ENCODE results near the gene KLF11. TPM values are rescaled to one million over a fixed set of nuclear protein-coding genes. Genes with fewer than 3 reads are reported as not detected.

The KLF11 gene
- total RNA-seq, 1 donor from 2014 or later = 30.4 TPM

DNA sequence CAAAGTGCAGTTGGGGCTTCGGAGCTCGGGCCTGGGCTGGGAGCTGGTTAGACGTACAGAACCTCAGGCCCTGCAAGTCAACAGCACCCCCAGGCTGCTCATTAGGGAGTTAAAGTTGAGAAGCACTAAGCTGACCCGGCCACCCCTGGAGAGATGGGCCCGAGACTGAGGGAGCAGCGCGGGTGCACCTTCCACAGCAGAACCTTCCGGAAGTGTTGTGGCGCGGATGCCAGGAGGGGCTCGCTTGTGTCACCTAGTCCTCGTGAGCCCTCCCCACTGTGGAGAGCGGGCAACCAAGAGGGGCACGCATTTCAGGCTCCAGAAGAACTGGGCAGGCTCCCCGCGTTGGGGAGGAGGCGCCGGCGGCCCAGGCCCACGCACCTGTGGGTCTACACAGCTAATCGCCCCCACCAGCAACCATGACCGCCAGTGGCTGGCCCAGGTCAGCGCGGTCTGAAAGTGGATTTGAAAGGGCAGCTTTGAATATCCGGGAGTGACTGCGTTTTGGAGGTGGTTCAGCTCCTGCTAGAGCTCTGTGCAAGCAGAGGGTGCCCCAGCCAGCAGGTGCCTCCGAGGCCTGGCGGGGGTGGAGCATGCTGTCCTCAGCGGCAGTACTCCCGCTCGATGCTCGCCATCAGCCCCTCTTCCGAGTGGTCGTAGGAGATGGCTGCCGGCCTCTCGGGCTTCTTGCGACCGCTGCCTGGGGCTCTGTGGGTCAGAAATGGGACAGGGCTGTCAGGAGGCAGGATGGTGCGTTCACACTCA is 15.1 kb downstream of the KLF11 start:
- Histone ChIP-seq H3K27ac (peak overlapping the region; percentile 76), H3K4me1 (peaks cover 38% of the 10 kb centered on the region), H3K9me3 (no peaks in the 10 kb centered on the region), H3K27me3 (no peaks in the 10 kb centered on the region), H3K4me3 (no peak overlapping the region), H3K36me3 (peaks cover 0 to 5% of the 10 kb centered on the region in 2 donors)
- no peak for TF ChIP-seq POLR2AphosphoS5 (IDR thresholded peaks at IDR 0.05; ENCODE audit: insufficient read depth in 1 of 2, low read depth in 1 of 2)
- TF ChIP-seq POLR2A (IDR thresholded peaks at IDR 0.05) = no peak
- TF ChIP-seq, protein P1, sequence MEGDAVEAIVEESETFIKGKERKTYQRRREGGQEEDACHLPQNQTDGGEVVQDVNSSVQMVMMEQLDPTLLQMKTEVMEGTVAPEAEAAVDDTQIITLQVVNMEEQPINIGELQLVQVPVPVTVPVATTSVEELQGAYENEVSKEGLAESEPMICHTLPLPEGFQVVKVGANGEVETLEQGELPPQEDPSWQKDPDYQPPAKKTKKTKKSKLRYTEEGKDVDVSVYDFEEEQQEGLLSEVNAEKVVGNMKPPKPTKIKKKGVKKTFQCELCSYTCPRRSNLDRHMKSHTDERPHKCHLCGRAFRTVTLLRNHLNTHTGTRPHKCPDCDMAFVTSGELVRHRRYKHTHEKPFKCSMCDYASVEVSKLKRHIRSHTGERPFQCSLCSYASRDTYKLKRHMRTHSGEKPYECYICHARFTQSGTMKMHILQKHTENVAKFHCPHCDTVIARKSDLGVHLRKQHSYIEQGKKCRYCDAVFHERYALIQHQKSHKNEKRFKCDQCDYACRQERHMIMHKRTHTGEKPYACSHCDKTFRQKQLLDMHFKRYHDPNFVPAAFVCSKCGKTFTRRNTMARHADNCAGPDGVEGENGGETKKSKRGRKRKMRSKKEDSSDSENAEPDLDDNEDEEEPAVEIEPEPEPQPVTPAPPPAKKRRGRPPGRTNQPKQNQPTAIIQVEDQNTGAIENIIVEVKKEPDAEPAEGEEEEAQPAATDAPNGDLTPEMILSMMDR (IDR thresholded peaks at IDR 0.05) = no peak
- intact Hi-C loops (cut with DNase I) = no loop called here
- no peak for DNase-seq (ENCODE audit: extremely low spot score in 2 of 2)

DNA sequence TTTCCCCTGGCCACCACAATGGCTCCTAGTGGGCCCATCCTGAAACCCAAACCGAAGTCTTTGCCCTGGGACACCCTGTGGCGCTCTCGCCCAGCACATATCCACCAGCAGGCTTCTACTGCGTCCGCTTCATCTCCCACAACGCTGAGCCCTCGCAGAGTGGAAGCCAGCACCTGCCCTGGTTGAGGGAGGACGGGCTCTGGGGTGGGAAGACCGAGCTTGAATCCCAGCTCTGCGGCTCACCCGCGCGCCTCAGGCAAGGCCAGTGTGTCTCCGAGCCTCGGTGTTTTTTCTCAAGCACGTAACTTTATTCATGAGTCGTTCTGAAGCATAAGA is 15.6 kb downstream of the KLF11 start:
- Histone ChIP-seq H3K4me3 (no peak overlapping the region), H3K27ac (no peak overlapping the region), H3K9me3 (no peaks in the 10 kb centered on the region), H3K27me3 (no peaks in the 10 kb centered on the region), H3K4me1 (peaks cover 35% of the 10 kb centered on the region), H3K36me3 (no peaks in the 10 kb centered on the region)
- intact Hi-C loops (cut with DNase I) = no loop called here
- no peak for DNase-seq (ENCODE audit: extremely low spot score in 2 of 2)
- TF ChIP-seq, protein P1 (IDR thresholded peaks at IDR 0.05) = no peak
- TF ChIP-seq POLR2AphosphoS5 (IDR thresholded peaks at IDR 0.05; ENCODE audit: insufficient read depth in 1 of 2, low read depth in 1 of 2) (no peak), POLR2A (IDR thresholded peaks at IDR 0.05) (no peak)

DNA sequence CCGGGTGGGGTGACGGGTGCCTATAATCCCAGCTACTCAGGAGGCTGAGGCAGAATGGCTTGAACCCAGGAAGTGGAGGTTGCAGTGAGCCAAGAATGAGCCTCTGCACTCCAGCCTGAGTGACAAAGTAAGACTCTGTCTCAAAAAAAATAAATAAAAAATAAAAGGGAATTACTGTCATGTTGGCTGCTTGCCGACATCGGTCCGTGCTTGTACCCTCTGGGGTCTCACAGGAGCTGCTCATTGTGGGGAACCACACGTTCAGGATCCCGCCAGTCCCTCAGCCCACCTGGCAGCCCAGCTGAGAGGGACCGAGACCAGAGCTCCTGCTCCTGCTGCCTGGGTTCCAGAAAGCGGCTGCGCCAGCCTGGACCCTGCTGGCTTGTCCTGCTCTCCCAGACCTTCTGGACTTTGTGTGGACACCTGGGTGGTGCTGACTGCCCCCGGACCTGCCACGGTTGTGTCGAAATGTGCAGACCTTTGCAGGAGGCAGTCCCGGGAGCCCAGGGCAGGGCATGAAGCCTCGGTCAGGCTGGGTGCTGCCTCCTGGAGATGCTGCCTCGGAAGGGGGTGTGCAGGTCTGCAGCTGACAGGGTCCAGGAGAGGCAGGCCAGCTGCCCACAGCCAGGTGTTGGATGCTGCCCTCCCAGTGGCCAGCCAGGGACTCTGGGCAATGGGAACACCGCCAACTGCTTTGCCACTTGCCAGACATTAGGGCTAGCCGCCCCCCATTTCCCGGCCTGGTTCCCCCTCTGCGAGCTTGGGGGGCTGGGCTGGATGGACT is 16.4 kb downstream of the KLF11 start:
- intact Hi-C loops (cut with DNase I) = no loop called here
- peaks cover 35% of the 10 kb centered on the region for H3K4me1 ChIP-seq
- H3K4me3 ChIP-seq = no peak overlapping the region
- H3K36me3 ChIP-seq = no peaks in the 10 kb centered on the region
- no peak for DNase-seq (ENCODE audit: extremely low spot score in 2 of 2)
- H3K27ac ChIP-seq = no peak overlapping the region
- TF ChIP-seq POLR2A (IDR thresholded peaks at IDR 0.05) = no peak
- TF ChIP-seq, protein P1 (IDR thresholded peaks at IDR 0.05) = no peak
- TF ChIP-seq POLR2AphosphoS5 (IDR thresholded peaks at IDR 0.05; ENCODE audit: insufficient read depth in 1 of 2, low read depth in 1 of 2) = no peak
- H3K27me3 ChIP-seq = no peaks in the 10 kb centered on the region
- no peaks in the 10 kb centered on the region for H3K9me3 ChIP-seq

DNA sequence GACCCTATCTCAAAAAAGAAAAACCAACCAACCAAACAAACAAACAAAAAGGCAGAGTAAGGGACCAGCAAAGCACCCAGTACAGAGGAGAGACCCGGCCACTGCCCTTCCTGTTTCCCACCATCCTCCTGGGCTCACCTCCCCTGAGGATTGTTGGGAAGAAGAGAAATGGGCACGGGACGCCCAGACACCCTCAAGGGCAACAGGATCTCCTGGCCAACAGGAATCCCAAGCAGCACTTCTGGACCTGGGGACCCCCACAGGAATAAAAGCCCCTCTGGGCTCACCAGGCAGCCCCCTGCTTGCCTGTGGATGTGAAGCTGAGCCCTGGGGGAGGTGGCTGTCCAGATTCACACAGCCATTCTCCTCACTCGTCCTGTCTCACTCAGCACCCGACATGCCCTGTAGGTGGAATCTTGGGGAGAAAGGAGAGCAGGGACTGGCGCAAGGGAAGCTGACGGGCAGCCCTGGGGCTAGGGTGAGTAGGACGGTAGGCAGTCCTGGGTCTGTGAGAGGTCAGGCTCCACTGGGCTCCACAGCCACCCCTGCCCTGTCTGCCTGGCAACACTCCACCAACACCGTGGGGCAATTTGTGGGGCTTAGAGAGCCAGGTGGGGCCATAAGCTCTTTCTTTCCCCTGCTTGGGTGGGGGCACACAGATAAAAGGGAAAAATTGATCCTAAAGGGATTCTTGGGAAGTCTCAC is 18.0 kb downstream of the KLF11 start:
- Histone ChIP-seq H3K4me3 (no peak overlapping the region), H3K9me3 (no peaks in the 10 kb centered on the region), H3K27ac (no peak overlapping the region), H3K4me1 (peaks cover 21% of the 10 kb centered on the region), H3K27me3 (no peaks in the 10 kb centered on the region), H3K36me3 (no peaks in the 10 kb centered on the region)
- no peak for DNase-seq (ENCODE audit: extremely low spot score in 2 of 2)
- intact Hi-C loops (cut with DNase I) = no loop called here
- TF ChIP-seq POLR2A (IDR thresholded peaks at IDR 0.05) = no peak
- no peak for TF ChIP-seq POLR2AphosphoS5 (IDR thresholded peaks at IDR 0.05; ENCODE audit: insufficient read depth in 1 of 2, low read depth in 1 of 2)
- TF ChIP-seq, protein P1 (IDR thresholded peaks at IDR 0.05) = no peak

All from vagina (tissue), 2 donors.